HTR-8/SVneo (cell line): ENCODE results near the gene SH3RF3.

ENCODE experiments used
- DNase-seq: peaks from one replicate; pipeline ENCODE4 v3.0.0; 2011; ENCODE audit warnings: low spot score, mixed read lengths; ENCODE audit not compliant: insufficient read length
- FAIRE-seq: peaks from 2 replicates; lab custom pipeline; 2011; peaks lifted over from hg19 to GRCh38; lab: Jason Lieb, UNC

SH3RF3 gene

GRCh38 chr2:109196081-109196875, 67.3 kb downstream of the SH3RF3 start:
- DNase-seq (no peak), FAIRE-seq (no peak)

GRCh38 chr2:109197491-109198418, 68.8 kb downstream of the SH3RF3 start:
- DNase-seq (no peak), FAIRE-seq (no peak)

- FAIRE-seq = no peak
These were observed 70.8 kb downstream of the SH3RF3 start for GRCh38 chr2:109199790-109200189.

GRCh38 chr2:109200616-109201464, 71.8 kb downstream of the SH3RF3 start:
- DNase-seq (no peak), FAIRE-seq (no peak)

More at GRCh38 chr2:109199790-109200189, 70.8 kb downstream of the SH3RF3 start:
- DNase-seq = no peak

GRCh38 chr2:109201465-109202327, 72.7 kb downstream of the SH3RF3 start:
- no peak for DNase-seq
- FAIRE-seq = no peak

- FAIRE-seq = no peak
- no peak for DNase-seq
These were observed 73.5 kb downstream of the SH3RF3 start for GRCh38 chr2:109202486-109202885.

GRCh38 chr2:109203246-109204011, 74.4 kb downstream of the SH3RF3 start:
- no peak for FAIRE-seq
- DNase-seq = no peak

- DNase-seq = no peak
- no peak for FAIRE-seq
These were observed 75.4 kb downstream of the SH3RF3 start for GRCh38 chr2:109204412-109204811.

- FAIRE-seq (no peak), DNase-seq (no peak)
These were observed 76.4 kb downstream of the SH3RF3 start for GRCh38 chr2:109205447-109205846.

- FAIRE-seq (no peak), DNase-seq (no peak)
These were observed 77.7 kb downstream of the SH3RF3 start for GRCh38 chr2:109206569-109207146.

GRCh38 chr2:109207176-109207575, 78.2 kb downstream of the SH3RF3 start:
- FAIRE-seq = no peak
- DNase-seq = no peak

GRCh38 chr2:109208071-109208950, 79.3 kb downstream of the SH3RF3 start:
- peak; percentile 36 for FAIRE-seq
- DNase-seq = peak; percentile 26

- DNase-seq = no peak
- FAIRE-seq = no peak
These were observed 79.9 kb downstream of the SH3RF3 start for GRCh38 chr2:109208951-109209335.

GRCh38 chr2:109209412-109209811, 80.4 kb downstream of the SH3RF3 start:
- DNase-seq (peak; percentile 55), FAIRE-seq (no peak)

GRCh38 chr2:109209941-109210340, 80.9 kb downstream of the SH3RF3 start:
- DNase-seq (no peak), FAIRE-seq (no peak)

GRCh38 chr2:109210431-109211200, 81.6 kb downstream of the SH3RF3 start:
- FAIRE-seq (no peak), DNase-seq (no peak)

GRCh38 chr2:109211315-109211714, 82.3 kb downstream of the SH3RF3 start:
- FAIRE-seq (no peak), DNase-seq (no peak)
